Left ventricle myocardium superior (tissue), 1 donor: Measurements from ENCODE around the gene GPR153. TPM values are rescaled to one million over a fixed set of nuclear protein-coding genes. Genes with fewer than 3 reads are reported as not detected.

Experiments
- ATAC-seq: fragments of 200-7000 bp; cut with Tn5 transposase; one replicate; pipeline ENCODE4 v1.9.1; 2020; ENCODE audit warnings: mild to moderate bottlenecking, moderate library complexity
- DNase-seq: peaks from one replicate; pipeline ENCODE4 v3.0.0-alpha.2; 2020
- intact Hi-C: fragments of 100-400 bp; cut with micrococcal nuclease; formaldehyde crosslinking; loops from one replicate; pipeline ENCODE4 v1.11.0; 2022
- total RNA-seq: library from RNA; stranded (reverse); fragmentation: NEBNext Ultra II Directional; extraction: Animal tissue kit (Norgen Biotek cat#: 25700); gene quantifications from one replicate; pipeline ENCODE4 v1.2.1, GENCODE V29; 2021
- donor health status: DM: no; HTN: yes; CAD: no; lungs with severe emphysema.

The GPR153 gene
- total RNA-seq, 1 donor from 2014 or later, result 7.7 TPM

DNA sequence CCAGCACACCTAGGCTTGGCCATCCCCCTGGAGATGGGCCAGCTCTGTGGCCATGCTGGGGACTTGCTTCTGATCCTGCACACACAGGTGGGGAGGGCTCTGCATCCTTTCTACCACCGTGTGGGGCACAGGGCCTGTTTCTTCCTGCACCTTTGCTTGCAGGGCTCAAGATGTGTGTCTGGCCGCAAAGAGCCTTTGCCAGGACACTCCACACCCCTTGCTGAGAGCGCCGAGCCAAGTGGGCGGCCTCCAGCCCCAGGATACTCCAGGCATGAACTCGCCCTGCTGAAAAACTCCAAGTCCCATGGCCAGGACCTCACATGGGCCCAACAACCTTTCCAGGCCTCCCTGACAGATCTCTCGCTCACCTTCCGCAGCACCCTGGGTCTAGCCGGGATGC is 11.6 kb upstream of the GPR153 start:
- intact Hi-C loops, result no loop called here
- no peak for DNase-seq
- ATAC-seq, result no peak

DNA sequence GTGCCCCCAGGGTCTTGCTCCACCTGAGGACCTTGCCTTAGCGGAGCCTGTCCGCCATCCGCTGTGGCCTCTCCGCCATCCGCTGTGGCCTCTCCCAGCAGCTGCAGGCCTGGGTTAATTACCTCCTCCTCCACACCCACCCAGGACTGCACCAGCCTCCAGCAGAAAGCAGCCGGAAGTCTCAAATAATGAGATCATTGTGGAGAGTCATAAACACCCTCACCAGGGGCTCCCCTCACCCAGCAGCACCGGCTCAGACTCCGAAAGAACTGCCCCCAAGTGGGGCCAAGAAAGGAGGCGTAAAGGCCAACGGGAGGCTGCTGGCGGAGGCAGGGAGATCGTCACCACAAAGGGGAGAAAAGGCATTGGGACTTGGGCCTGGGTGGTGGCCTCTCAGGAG is 10.7 kb upstream of the GPR153 start:
- DNase-seq, result no peak
- intact Hi-C loops, result no loop called here
- ATAC-seq, result no peak

DNA sequence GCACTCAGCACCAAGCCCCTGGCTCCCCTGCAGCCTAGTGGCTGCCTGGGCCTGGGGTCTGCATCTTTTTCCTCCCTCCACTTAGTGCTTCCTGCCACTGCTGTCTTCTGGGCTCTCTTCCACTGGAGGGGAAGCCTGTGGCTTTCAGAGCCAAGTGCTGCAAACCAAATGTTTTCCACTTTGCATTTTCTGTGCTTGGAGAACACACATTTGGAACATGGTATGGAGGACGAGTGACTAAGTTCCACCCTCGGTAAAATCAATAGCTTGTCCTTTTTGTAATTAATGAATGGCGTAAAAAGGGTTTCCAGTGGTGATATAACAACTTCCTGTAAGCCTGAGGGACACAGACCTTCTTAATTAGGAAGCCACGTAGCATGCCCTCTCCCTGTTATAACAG is 10.1 kb upstream of the GPR153 start:
- ATAC-seq (no peak), DNase-seq (no peak)
- intact Hi-C loops, result no loop called here

DNA sequence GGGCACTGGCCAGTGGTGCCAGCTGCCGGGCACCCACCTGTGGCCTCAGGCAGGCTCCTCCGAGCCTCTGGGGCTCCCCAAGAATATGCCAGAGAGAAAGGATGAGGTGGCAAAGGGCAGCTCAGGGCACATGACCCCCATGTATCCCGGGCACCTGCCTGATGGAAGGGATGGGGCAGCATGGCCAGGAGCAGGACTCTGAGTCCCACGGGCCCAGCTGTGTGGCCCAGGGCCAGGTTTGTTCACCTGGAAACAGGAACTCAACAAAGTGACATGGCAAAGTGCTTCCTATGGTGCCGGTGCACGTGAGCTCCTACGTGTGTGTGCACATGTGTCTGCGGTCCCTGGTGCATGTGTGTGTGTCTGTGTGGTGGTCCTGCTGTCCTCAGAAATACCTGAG is 9.5 kb upstream of the GPR153 start:
- ATAC-seq (no peak), DNase-seq (no peak)
- intact Hi-C loops, result no loop called here

GRCh38 chr1:6269720-6270400 is 9.0 kb upstream of the GPR153 start:
- intact Hi-C loops, result no loop called here
- ATAC-seq (no peak), DNase-seq (no peak)

DNA sequence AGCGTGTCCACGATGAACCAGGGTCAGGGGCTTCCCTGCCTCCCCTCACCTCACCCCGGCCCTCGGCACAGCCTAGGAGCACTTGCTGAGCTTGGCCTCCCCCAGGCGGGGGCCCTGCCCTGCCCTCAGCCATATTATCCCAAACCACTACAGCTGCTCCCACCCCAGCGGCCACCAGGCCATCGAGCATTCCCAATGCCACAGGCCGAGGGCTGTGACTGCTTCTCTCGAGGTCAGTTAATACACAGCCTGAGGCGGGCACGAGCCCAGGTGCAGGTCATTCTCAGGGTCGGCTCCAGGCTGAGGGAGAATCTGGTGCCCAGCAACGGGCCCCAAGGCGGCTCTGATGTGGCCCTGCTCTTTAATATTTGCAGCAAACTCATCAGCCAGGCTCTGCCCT is 8.4 kb upstream of the GPR153 start:
- ATAC-seq, result no peak
- intact Hi-C loops, result no loop called here
- no peak for DNase-seq

DNA sequence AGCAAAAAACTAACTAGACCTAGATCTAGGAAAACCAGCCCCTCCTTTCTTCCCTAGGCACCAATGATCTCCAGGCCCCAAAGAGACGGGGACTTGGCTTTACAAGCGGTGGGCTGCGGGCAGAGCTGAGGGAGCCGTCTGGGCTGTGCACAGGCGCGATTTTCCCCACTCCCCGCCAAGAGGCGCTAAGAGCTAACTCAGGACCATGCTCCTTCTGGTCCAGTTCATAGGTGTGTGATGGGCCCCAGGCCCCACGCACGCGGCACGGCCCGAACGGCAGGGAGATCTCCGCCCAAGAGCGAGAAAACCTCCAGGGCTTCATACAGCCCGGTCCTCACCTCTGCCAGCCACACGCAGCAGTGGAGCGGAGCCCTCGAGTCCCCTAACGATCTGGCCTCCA is 7.5 kb upstream of the GPR153 start:
- intact Hi-C loops, result no loop called here
- no peak for ATAC-seq
- no peak for DNase-seq

DNA sequence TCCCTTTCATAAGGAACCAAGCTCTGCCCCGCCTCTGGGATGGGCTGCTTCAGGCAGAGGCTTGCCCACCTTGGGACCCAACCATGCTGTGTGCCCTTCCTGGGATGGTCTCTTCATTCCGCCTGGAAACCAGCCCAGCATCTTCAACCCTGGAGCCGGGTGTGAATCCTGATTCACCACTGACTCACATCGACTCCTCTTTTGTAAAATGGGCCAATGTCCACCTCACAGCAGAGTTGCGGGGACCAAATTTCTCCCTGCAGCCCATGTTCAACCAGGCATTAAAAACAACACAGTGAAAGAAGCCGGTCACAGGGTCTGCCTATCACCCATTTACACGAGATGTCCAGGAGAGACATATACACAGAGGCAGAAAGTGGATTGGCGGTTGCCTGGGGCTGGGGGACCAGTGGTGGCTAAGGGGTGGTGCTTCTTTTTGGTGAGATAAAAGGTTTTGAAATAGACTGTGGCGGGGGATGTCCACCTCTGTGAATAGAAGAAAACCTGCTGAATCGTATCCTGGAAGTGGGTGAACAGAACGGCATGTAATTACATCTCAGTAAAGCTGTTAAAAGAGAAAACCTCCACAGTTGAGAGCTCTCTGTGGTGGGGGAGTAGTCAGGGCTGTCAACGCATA is 6.9 kb upstream of the GPR153 start:
- DNase-seq (no peak), ATAC-seq (no peak)
- intact Hi-C loops, result no loop called here

DNA sequence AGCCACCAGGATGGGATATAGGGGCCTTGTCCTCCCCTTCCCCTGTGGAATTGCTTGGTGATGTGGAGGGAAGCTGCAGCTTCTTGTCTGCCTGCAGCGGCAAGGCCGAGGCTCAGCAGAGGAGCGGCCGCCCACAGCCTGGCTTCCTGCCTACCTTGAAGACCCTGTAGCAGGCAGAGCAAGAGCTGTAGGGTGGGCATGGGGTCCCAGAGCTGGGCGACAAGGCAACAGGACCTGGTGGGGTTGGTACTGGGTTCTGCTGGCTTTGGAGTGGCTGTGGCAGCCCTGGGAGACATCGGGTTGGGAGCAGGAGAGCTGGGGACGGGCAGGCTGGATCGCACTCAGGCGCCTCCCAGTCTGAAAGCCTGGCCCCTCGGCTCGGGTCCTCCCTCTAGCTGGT is 5.7 kb upstream of the GPR153 start:
- DNase-seq (no peak), ATAC-seq (no peak)
- intact Hi-C loops, result no loop called here

- ATAC-seq (no peak), DNase-seq (no peak)
- intact Hi-C loops, result no loop called here
These were observed 4.3 kb upstream of the GPR153 start for GRCh38 chr1:6265151-6265550.

- ATAC-seq, result no peak
- no peak for DNase-seq
- intact Hi-C loops, result no loop called here
These were observed 2.8 kb upstream of the GPR153 start for GRCh38 chr1:6263716-6264115.

DNA sequence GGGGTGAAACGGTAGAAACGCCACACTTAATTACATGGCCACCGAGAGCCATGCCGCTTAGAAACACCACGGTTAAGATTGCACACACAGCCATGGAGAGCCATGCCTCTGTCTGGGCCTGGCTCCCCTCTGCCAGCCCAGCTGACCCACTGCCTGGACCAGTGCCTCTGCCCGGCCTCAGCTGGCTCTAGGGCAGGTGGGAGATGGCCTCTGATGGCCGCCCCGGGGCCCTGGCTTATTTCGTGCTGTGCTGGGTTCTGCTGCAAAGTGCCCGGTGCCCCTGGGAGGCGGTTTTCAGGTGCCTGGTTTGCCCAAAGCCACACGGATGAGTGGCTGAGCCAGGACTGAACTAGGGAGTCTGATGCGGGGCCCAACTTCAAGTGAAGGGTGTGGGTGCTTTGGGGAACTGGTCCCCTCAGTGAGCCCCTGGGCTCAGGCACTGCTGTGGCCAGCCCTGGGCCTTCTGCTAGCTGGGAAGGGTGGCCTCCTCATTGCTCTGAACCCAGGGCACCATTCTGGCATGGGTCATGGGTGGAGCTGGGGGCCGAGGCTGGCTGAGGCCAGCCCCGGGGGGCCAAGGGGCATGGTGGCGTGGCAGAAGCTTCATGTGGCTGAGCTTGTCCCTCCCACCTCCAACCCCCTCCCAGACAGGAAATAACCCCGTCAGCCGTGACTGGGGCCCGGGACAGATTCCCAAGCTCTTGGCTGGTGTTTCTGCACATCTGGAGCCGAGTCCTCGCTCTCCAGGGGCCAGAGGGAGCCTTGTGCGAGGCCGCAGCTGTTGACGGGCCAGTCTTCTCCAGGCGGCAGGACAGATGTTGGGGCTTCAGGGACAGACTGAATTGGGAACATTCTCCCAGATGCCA is 1.9 kb upstream of the GPR153 start:
- ATAC-seq (peak; percentile 71), DNase-seq (peak; percentile 83)
- intact Hi-C loops, result no loop called here

GRCh38 chr1:6261615-6261995 is 707 bp upstream of the GPR153 start:
- intact Hi-C loops, result no loop called here
- ATAC-seq (peak; percentile 5), DNase-seq (no peak)

DNA sequence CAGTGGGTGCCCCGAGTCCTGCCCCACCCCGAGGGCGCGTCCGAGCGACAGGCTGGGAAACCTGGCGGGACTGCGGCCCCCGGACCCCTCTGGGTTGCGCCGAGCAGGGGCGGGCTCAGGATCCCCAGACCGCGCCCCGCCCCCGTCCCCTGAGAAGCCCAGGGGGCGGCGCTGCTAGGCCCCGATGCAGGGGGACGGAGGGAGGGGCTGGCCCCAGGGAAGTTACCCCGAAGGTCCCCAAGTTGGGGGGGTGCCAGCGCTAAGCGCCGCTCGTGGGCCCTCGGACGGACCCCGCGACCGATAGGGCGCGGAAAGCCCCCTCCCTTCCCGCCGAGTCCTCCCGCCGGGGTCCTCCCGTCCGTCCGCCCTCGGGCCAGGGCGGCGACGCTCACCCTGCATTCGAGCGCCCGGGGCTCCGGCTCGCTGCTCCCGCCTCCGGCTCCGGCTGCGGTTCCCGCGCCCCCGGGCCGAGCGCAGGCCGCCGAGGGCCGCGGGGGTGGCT is 414 bp downstream of the GPR153 start:
- intact Hi-C loops, result no loop called here
- DNase-seq (peak; percentile 67), ATAC-seq (peak; percentile 46)

DNA sequence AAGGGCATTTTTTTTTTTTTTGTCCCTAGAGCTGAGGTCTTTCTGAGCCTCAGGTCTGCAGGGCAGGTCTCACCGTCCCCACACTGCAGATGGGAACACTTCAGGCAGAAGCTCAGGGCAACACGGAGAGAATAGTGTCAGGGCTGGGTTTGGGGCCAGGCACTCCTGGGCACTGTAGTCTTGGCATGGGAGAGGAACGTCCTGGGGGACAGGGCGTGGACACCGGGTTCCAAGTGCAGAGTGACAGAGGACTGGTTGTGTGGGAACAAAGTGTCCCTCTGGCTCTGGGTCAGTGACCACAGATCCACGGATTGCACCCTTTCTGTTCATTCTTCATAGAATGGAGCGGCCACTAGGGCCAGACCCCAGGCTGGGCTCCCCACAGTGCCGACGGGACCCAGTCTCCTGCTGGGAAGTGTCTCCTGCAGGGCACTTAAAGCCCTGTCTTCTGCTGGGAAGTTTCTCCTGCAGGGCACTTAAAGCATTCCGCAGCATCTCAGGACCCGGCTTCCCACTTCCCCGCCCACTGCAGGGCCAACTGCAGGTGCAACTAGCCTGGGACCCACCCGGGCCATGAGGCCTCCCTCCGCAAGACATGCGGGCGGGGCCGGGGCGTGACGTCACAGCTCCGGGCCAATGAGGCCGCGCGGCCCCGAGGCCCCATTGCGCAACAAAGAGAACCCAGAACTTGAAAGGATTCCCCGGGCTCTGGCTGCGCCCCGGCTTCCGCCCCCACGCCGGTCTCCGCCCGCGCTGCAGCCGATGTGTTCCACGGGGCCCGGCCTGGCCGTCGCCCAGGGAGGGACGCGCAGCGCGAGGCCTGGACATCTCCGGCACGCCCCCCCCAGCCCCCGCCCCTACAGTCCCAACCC is 1.2 kb downstream of the GPR153 start:
- intact Hi-C loops, result no loop called here
- peak; percentile 72 for ATAC-seq
- peak; percentile 93 for DNase-seq

DNA sequence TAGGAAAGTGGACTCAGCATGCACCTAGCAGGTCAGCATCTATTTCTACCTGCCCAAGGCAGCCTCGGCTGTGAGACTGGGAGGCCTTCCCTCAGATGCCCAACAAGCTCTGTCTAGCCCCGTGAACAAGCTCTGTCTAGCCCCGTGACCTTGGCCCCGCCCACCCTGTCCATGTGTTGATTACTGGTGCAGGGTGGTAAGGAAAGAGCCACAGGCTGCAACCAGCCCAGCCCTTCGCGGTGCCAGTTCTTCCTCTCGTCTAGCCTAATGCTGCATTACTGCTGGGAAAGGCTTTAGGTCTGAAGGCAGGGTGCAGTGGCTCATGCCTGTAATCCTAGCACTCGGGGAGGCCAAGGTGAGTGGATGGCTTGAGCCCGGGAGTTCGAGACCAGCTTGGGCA is 2.2 kb downstream of the GPR153 start:
- DNase-seq (no peak), ATAC-seq (no peak)
- intact Hi-C loops, result no loop called here

GRCh38 chr1:6257541-6258069 is 3.3 kb downstream of the GPR153 start:
- DNase-seq (no peak), ATAC-seq (no peak)
- intact Hi-C loops, result no loop called here

GRCh38 chr1:6256645-6257044 is 4.3 kb downstream of the GPR153 start:
- intact Hi-C loops, result no loop called here
- no peak for ATAC-seq
- DNase-seq, result no peak

DNA sequence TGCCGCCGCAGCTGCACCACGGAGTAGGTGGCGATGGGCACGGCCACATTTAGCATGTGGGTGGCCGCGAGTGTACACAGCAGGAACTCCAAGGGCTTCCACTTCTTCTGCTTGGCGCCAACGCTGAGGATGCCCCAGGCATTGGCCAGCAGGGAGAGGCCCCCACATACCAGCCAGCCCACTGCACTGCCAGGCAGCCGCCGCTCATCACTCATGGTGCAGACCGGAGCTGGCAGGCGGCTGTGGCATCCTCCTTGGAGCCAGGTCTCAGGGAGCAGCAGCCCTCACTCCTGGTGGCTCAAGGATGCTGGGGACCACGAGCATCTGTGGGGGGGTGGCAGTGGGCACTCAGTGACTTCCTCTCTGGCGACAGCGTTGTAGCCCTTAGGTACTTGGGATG is 6.2 kb downstream of the GPR153 start:
- ATAC-seq, result no peak
- intact Hi-C loops, result no loop called here
- no peak for DNase-seq
